SK-N-DZ (cell line): ENCODE data around the gene FAIM.
"Not testable (repeated sequence)": the region's sequence is repeated elsewhere in the genome, so short reads cannot be mapped to it uniquely, and the experiment has no call there.

ENCODE experiments used
- DNase-seq: peaks from one replicate; pipeline ENCODE4 v3.0.0-alpha.2; 2015; ENCODE audit warnings: low spot score

The FAIM gene

GRCh38 chr3:138600100-138600745 lies 8.3 kb upstream of the FAIM start:
- no peak for DNase-seq

- DNase-seq: not testable (repeated sequence)
Measured at GRCh38 chr3:138601661-138602060, 6.9 kb upstream of the FAIM start.

GRCh38 chr3:138604106-138604595 lies 4.4 kb upstream of the FAIM start:
- DNase-seq: not testable (repeated sequence)

GRCh38 chr3:138609898-138610266 lies 1.3 kb downstream of the FAIM start:
- DNase-seq: no peak

- no peak for DNase-seq
Measured at GRCh38 chr3:138615462-138615861, 6.9 kb downstream of the FAIM start.

GRCh38 chr3:138620431-138620830 lies 11.9 kb downstream of the FAIM start:
- no peak for DNase-seq

GRCh38 chr3:138624518-138624917 lies 15.9 kb downstream of the FAIM start:
- DNase-seq: no peak

GRCh38 chr3:138625707-138626365 lies 17.3 kb downstream of the FAIM start:
- no peak for DNase-seq

GRCh38 chr3:138629526-138629925 lies 21.0 kb downstream of the FAIM start:
- no peak for DNase-seq

- no peak for DNase-seq
Measured at GRCh38 chr3:138638641-138639040, 30.1 kb downstream of the FAIM start.

GRCh38 chr3:138640537-138640936 lies 32.0 kb downstream of the FAIM start:
- no peak for DNase-seq

GRCh38 chr3:138642226-138642926 lies 33.8 kb downstream of the FAIM start:
- DNase-seq: no peak

GRCh38 chr3:138642927-138643253 lies 34.3 kb downstream of the FAIM start:
- DNase-seq: no peak

- DNase-seq: no peak
Measured at GRCh38 chr3:138646008-138646407, 37.4 kb downstream of the FAIM start.

- no peak for DNase-seq
Measured at GRCh38 chr3:138646513-138646912, 37.9 kb downstream of the FAIM start.

GRCh38 chr3:138649134-138649533 lies 40.6 kb downstream of the FAIM start:
- no peak for DNase-seq

- DNase-seq: no peak
Measured at GRCh38 chr3:138653567-138653966, 45.0 kb downstream of the FAIM start.

- no peak for DNase-seq
Measured at GRCh38 chr3:138657508-138657907, 48.9 kb downstream of the FAIM start.

GRCh38 chr3:138668107-138668506 lies 59.5 kb downstream of the FAIM start:
- DNase-seq: no peak

- no peak for DNase-seq
Measured at GRCh38 chr3:138670407-138670806, 61.8 kb downstream of the FAIM start.

- no peak for DNase-seq
Measured at GRCh38 chr3:138673641-138674530, 65.3 kb downstream of the FAIM start.

GRCh38 chr3:138675393-138675792 lies 66.8 kb downstream of the FAIM start:
- DNase-seq: no peak
